OCI-LY1 (cell line): ENCODE data around the gene INO80B.

ENCODE experiments used
- H2AFZ ChIP-seq: fragments of 200-600 bp; sonication (generic), shearing (Covaris generic); 2 replicates; pipeline ENCODE4 v1.6.0; 2014; ENCODE audit warnings: antibody characterized with exemption, mild to moderate bottlenecking, low read length
- H3F3A ChIP-seq: fragments of 200-600 bp; sonication (generic), shearing (Covaris generic); 2 replicates; pipeline ENCODE4 v1.6.0; 2014; ENCODE audit warnings: mild to moderate bottlenecking, antibody characterized with exemption, low read length, moderate library complexity; ENCODE audit not compliant: insufficient read depth
- H3K27ac ChIP-seq: fragments of 200-600 bp; sonication (generic); 2 replicates; pipeline ENCODE4 v1.5.1; 2014; ENCODE audit warnings: low read length, mixed run types, mild to moderate bottlenecking, low read depth; ENCODE audit not compliant: poor library complexity, severe bottlenecking
- H3K27me3 ChIP-seq: fragments of 200-600 bp; sonication (generic); 2 replicates; pipeline ENCODE4 v1.6.0; 2014; ENCODE audit warnings: antibody characterized with exemption, mild to moderate bottlenecking, low read length, moderate library complexity; ENCODE audit not compliant: insufficient read depth
- H3K36me3 ChIP-seq: fragments of 200-600 bp; sonication (generic); 2 replicates; pipeline ENCODE4 v1.6.1; 2014; ENCODE audit warnings: mild to moderate bottlenecking, antibody characterized with exemption, low read length, moderate library complexity, mixed read lengths; ENCODE audit not compliant: insufficient read depth
- H3K4me1 ChIP-seq: fragments of 200-600 bp; sonication (generic); 2 replicates; pipeline ENCODE4 v1.5.1; 2014; ENCODE audit warnings: mild to moderate bottlenecking, low read length, moderate library complexity; ENCODE audit not compliant: insufficient read depth, severe bottlenecking
- H3K4me2 ChIP-seq: fragments of 200-600 bp; sonication (generic), shearing (Covaris generic); 2 replicates; pipeline ENCODE4 v1.6.1; 2014; ENCODE audit warnings: low read length
- H3K4me3 ChIP-seq: fragments of 200-600 bp; sonication (generic); 2 replicates; pipeline ENCODE4 v1.5.1; 2014; ENCODE audit warnings: low read length, low read depth, mild to moderate bottlenecking, mixed read lengths; ENCODE audit not compliant: poor library complexity, severe bottlenecking
- H3K79me2 ChIP-seq: fragments of 200-600 bp; shearing (Covaris generic); 2 replicates; pipeline ENCODE4 v1.6.1; 2016; ENCODE audit warnings: mixed run types, low read length, mixed read lengths; ENCODE audit not compliant: insufficient read depth
- H3K9ac ChIP-seq: fragments of 200-600 bp; sonication (generic), shearing (Covaris generic); 2 replicates; pipeline ENCODE4 v1.6.1; 2014; ENCODE audit warnings: mild to moderate bottlenecking, low read length, mixed read lengths
- H3K9me2 ChIP-seq: fragments of 200-600 bp; sonication (generic), shearing (Covaris generic); 2 replicates; pipeline ENCODE4 v1.6.1; 2014; ENCODE audit warnings: low read depth, mild to moderate bottlenecking, low read length, mixed read lengths
- H3K9me3 ChIP-seq: fragments of 200-600 bp; shearing (Covaris generic); 2 replicates; pipeline ENCODE4 v1.6.1; 2014; ENCODE audit warnings: low read length, mixed read lengths
- H4K20me1 ChIP-seq: fragments of 200-600 bp; sonication (generic), shearing (Covaris generic); 2 replicates; pipeline ENCODE4 v1.6.0; 2016; ENCODE audit warnings: mild to moderate bottlenecking, low read length; ENCODE audit not compliant: insufficient read depth
- EZH2 ChIP-seq: fragments of 200-600 bp; sonication (generic), shearing (Covaris generic); IDR thresholded peaks from 2 replicates; pipeline ENCODE4 v1.8.0; 2017; ENCODE audit warnings: borderline replicate concordance, mixed run types, mild to moderate bottlenecking, antibody characterized with exemption, low read length, moderate library complexity, mixed read lengths
- TF ChIP-seq, protein P1 (sequence below): fragments of 200-600 bp; sonication (generic), shearing (Covaris generic); IDR thresholded peaks from 2 replicates; pipeline ENCODE4 v1.5.1; 2017; ENCODE audit warnings: mild to moderate bottlenecking, antibody characterized with exemption, low read length, moderate library complexity, mixed read lengths

The INO80B gene

DNA sequence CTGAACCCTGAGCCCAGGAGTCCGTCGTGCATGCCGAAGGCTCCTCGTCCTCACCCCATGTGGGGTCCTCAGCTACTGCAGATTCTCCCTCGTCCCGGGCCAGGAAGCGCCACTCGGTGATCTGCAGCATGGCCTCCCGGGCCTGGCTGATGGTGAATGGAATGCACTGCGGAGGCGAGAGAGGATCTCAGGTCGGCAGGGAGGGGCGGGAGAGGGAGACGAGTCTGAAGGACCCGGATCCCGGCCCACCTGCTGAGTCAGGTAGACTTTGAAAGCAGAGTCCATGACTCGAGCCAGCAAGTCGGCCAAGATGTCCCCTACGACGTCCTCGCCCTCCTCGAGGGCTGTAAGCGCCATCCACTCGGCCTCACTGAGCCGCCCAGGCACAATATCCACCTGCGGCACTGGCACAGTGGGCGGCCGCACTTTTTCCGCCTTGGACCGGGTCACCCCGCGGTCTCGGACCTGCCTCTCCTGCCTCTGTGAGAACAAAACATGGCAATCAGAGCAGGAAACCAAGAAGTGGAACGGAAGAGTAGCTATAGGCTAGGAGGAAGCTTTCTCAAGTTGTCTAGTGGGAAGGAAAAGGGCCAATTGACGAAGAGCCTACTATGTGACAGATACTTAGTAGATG is 39.0 kb upstream of the INO80B start:
- Histone ChIP-seq H3K4me1 (peaks cover 18% of the 10 kb centered on the region), H3K36me3 (no peaks in the 10 kb centered on the region), H3K4me3 (no peak overlapping the region), H3K9me3 (no peaks in the 10 kb centered on the region), H3K27ac (no peak overlapping the region), H3K79me2 (no peaks in the 10 kb centered on the region), H3K27me3 (peaks cover 5% of the 10 kb centered on the region; the same call in 1 of the 2 replicates), H3K9me2 (no peaks in the 10 kb centered on the region), H2AFZ (no peak overlapping the region), H3K4me2 (no peak overlapping the region), H3F3A (no peaks in the 10 kb centered on the region), H4K20me1 (no peaks in the 10 kb centered on the region), H3K9ac (no peak overlapping the region)
- TF ChIP-seq, protein P1, sequence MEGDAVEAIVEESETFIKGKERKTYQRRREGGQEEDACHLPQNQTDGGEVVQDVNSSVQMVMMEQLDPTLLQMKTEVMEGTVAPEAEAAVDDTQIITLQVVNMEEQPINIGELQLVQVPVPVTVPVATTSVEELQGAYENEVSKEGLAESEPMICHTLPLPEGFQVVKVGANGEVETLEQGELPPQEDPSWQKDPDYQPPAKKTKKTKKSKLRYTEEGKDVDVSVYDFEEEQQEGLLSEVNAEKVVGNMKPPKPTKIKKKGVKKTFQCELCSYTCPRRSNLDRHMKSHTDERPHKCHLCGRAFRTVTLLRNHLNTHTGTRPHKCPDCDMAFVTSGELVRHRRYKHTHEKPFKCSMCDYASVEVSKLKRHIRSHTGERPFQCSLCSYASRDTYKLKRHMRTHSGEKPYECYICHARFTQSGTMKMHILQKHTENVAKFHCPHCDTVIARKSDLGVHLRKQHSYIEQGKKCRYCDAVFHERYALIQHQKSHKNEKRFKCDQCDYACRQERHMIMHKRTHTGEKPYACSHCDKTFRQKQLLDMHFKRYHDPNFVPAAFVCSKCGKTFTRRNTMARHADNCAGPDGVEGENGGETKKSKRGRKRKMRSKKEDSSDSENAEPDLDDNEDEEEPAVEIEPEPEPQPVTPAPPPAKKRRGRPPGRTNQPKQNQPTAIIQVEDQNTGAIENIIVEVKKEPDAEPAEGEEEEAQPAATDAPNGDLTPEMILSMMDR = no peak
- TF ChIP-seq EZH2 = no peak

DNA sequence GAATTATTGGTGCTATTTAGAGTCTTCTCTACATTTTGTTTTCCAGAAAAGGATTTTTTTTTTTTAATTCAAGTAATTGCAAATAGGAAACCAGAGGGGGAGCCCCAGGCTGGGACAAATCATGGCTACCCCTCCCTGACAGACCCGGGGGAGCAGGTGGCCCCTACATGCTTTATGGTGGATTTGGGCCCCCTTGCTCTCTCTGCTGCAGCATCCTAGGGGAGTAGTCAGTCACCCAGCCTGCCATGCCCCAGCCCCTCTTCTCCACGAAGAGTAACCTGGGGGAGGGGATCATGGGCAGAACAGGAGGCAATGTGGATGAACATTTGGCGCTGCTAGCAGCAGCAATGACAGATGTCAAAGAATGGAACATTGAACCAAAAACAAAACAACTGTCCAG is 38.1 kb upstream of the INO80B start:
- Histone ChIP-seq H3K36me3 (no peaks in the 10 kb centered on the region), H4K20me1 (no peaks in the 10 kb centered on the region), H3K9me2 (no peaks in the 10 kb centered on the region), H3F3A (no peaks in the 10 kb centered on the region), H2AFZ (no peak overlapping the region), H3K4me3 (no peak overlapping the region), H3K27ac (no peak overlapping the region), H3K27me3 (peaks cover 5% of the 10 kb centered on the region; the same call in 1 of the 2 replicates), H3K9ac (no peak overlapping the region), H3K9me3 (no peaks in the 10 kb centered on the region), H3K79me2 (no peaks in the 10 kb centered on the region), H3K4me2 (no peak overlapping the region), H3K4me1 (peaks cover 22% of the 10 kb centered on the region)
- TF ChIP-seq, protein P1 = peak; percentile 15; the same call in 1 of the 2 replicates
- TF ChIP-seq EZH2 = no peak

DNA sequence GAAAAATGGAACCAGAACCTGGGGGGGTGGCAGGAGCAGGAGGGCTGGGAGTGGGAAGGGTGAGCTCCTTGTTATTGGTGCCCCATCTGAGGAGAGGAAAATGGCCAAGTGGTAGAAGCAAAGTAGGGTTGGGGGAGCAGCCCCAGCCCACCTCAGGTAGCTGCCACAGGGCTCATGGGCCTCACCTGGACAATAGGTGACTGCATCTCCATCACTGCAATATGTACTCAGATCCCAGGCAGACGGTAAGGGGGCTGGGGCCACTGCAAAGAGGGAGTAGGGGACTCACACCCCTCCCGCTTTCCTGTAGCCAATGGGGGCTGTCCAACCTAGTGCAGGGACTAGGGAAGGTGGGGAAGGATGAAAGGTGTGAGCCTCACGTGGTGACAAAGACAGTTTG is 37.7 kb upstream of the INO80B start:
- no peak overlapping the region for H3K4me3 ChIP-seq
- no peaks in the 10 kb centered on the region for H3K36me3 ChIP-seq
- H3K4me1 ChIP-seq = peaks cover 22% of the 10 kb centered on the region
- TF ChIP-seq, protein P1 = no peak
- TF ChIP-seq EZH2 = no peak
- H3K27ac ChIP-seq = no peak overlapping the region
- H3K4me2 ChIP-seq = no peak overlapping the region
- H3K9me3 ChIP-seq = no peaks in the 10 kb centered on the region
- no peaks in the 10 kb centered on the region for H3K9me2 ChIP-seq
- no peaks in the 10 kb centered on the region for H3K79me2 ChIP-seq
- H3K27me3 ChIP-seq = peaks cover 5% of the 10 kb centered on the region; the same call in 1 of the 2 replicates
- no peaks in the 10 kb centered on the region for H3F3A ChIP-seq
- H3K9ac ChIP-seq = no peak overlapping the region
- no peak overlapping the region for H2AFZ ChIP-seq
- no peaks in the 10 kb centered on the region for H4K20me1 ChIP-seq
